GM18868 (cell line): Measurements from ENCODE around the gene LMNB1.

Experiments
- ATAC-seq: cut with Tn5 transposase; IDR thresholded peaks from one replicate; pipeline ENCODE4 v1.9.1; 2021; ENCODE audit warnings: mild to moderate bottlenecking, moderate library complexity; ENCODE audit not compliant: unreplicated experiment

Gene LMNB1

DNA sequence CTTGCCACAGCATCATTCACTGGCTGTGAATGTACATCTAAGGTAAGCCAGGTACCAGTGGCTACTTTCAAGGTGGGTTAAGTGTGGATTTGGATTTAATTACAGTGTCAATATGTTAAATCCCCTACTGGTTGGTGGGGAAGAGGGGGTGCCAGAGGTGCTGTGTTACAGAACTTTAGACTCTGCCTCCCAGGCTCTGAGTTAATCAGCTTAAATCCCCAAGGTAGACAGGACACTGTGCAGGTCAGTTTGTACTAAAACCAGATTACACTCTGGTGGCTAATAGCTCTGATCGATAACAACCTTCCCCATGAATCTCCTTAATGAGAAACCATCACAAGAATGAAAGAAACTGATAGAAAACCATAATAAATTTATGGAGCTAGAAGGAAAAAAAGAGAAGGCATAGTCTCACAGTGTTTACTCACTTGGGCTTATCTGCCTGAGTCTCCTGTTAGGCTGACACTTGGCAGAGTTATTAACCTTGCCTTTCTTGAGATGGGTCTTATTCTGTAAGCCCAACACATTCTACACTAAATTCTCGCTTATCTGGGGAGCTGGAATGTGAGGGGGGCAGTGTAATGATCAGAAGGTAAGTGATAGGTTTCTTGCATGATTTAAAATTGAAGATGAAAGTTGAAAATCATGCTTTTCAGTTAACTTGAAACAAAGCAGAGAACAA, 106.8 kb downstream of the LMNB1 start:
- no peak for ATAC-seq

DNA sequence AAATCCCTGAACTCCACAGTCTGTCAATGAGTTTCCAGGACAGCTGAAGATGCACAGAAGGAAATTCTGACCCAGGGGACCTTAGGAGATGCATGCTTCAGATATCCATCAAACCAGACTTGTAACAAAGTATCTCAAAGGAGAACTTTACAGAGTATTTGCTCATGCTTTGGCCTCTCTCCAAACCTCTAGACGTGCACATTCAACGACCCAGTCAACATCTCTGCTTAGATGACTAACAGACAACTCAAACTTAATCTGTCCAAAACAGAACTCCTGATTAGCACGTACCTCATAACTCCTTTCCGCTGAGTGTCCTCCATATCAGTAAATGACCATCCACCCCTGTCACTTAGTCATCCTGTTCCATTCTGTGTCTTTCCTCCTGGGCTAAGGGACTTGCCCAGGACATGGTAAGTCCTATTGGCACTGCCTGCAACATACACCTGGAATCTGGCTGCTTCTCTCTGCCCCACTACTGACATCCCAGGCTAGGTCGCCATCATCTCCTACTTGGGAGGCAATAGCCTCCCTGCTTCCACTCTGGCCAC, 107.4 kb downstream of the LMNB1 start:
- no peak for ATAC-seq
